ENCODE measurements around the gene BORCS8. TPM values are rescaled to one million over a fixed set of nuclear protein-coding genes. Genes with fewer than 3 reads are reported as not detected.

Gene BORCS8
- total RNA-seq, 4 donors from 2014 or later, result 15.4 to 38.7 (median 18.2) TPM

DNA sequence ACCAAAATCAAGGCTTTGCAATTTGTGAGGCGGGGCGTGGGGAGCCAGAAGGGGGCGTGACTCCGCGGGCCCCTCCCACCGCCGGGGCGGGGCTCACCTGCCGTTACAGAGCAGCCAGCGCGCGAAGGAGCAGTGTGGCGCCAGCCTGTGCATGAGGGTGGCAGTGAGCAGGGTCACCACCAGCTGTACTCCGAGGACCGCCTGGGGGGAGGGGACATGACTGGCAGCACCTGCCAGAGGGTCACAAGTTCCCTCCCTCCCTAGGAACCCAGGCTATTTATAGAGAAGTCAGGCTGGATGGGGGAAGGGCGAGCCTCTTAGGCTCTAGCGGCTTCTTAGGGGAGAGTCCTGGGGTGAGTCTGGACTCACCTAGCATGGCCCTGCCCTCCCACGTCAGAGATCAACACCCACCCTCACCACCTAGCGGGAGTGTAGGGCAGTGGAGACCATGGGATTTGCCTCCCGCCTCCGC is 57.2 kb downstream of the BORCS8 start:
- Histone ChIP-seq H3K4me1 (peaks cover 10 to 16% of the 10 kb centered on the region in 2 donors), H3K36me3 (no peaks in the 10 kb centered on the region), H3K4me3 (replicated peaks in 1 of 3) (no peak overlapping the region), H3K9me3 (no peaks in the 10 kb centered on the region), H3K27ac (no peak overlapping the region), H3K27me3 (no peaks in the 10 kb centered on the region)
- peak; percentile 47 to 52 for DNase-seq
- intact Hi-C loops (cut with DNase I), result no loop called here
- TF ChIP-seq, protein P1, sequence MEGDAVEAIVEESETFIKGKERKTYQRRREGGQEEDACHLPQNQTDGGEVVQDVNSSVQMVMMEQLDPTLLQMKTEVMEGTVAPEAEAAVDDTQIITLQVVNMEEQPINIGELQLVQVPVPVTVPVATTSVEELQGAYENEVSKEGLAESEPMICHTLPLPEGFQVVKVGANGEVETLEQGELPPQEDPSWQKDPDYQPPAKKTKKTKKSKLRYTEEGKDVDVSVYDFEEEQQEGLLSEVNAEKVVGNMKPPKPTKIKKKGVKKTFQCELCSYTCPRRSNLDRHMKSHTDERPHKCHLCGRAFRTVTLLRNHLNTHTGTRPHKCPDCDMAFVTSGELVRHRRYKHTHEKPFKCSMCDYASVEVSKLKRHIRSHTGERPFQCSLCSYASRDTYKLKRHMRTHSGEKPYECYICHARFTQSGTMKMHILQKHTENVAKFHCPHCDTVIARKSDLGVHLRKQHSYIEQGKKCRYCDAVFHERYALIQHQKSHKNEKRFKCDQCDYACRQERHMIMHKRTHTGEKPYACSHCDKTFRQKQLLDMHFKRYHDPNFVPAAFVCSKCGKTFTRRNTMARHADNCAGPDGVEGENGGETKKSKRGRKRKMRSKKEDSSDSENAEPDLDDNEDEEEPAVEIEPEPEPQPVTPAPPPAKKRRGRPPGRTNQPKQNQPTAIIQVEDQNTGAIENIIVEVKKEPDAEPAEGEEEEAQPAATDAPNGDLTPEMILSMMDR (IDR thresholded peaks at IDR 0.05), result no peak
- TF ChIP-seq POLR2A (IDR thresholded peaks at IDR 0.05), result peak in 1 of 2 donors; percentile 25
- WGBS, 2 donors, result 23 to 28% methylated on average over 20 to 21 of the region's 21 CpGs

DNA sequence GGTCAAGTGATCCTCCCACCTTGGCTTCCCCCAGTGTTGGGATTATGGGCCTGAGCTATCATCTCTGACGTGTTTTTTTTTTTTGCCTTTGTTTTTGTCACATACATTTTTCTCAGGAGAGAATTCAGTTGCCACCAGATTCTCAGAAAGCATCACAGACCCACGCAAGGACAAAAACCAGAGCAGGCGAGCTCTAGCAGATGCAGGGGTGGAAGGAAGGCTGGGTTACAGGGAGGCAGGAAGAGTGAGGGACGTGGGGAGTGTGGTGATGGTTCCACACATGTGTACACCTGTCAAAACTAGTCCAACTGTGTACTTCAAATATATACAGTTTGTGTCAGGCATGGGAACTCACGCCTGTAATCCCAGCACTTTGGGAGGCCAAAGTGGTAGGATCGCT is 58.0 kb downstream of the BORCS8 start:
- intact Hi-C loops (cut with DNase I), result no loop called here
- WGBS, 2 donors, result 93 to 96% methylated on average over 6 of the region's 6 CpGs
- Histone ChIP-seq H3K27ac (no peak overlapping the region), H3K4me3 (replicated peaks in 1 of 3) (no peak overlapping the region), H3K27me3 (no peaks in the 10 kb centered on the region), H3K36me3 (no peaks in the 10 kb centered on the region), H3K9me3 (no peaks in the 10 kb centered on the region), H3K4me1 (peaks cover 10 to 16% of the 10 kb centered on the region in 2 donors)
- DNase-seq, result no peak
- no peak for TF ChIP-seq POLR2A (IDR thresholded peaks at IDR 0.05)
- TF ChIP-seq, protein P1 (IDR thresholded peaks at IDR 0.05), result no peak

DNA sequence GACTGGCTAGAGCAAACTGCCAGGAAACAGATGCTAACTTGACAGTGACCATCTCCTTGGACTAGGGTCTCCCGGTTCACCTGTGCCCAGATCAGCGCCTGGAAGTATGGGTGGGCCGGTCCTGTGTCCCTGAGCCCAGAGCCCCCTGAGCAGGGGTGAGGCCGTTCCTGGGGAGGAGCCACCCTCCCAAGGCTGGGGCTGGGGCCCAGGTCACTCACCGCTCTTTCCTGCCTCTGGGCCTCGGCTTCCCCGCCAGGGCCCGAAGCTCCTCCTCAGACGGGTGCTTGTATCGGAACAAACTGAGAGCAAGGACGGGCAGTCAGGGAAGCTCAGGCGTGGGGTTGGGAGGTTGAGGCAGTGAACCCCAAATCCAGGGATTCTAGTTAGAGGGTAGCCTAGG is 59.0 kb downstream of the BORCS8 start:
- 97% methylated on average over 8 to 12 of the region's 12 CpGs for WGBS, 2 donors
- DNase-seq, result no peak
- intact Hi-C loops (cut with DNase I), result no loop called here

DNA sequence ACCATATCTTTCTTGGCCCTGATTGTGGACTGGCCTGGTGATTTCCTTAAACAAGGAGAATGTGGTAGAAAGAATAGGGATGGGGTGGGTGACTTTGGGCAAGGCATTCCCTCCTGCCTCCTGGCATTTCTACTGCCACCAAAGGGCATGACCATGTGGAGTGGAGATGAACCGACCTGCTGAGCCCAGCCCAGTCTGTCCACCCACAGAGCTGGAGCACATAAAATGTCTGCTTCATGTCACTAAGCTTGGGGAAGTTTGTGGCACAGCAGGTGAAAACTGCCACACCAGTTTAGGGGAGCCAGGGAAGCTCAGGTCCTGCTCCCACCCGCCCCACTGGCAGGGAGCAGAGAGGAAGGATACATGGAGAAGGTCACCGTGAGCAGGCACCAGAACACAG is 60.0 kb downstream of the BORCS8 start:
- Histone ChIP-seq H3K9me3 (no peaks in the 10 kb centered on the region), H3K27ac (no peak overlapping the region), H3K4me3 (replicated peaks in 1 of 3) (no peak overlapping the region), H3K36me3 (no peaks in the 10 kb centered on the region), H3K4me1 (peaks cover 0 to 8% of the 10 kb centered on the region in 2 donors), H3K27me3 (no peaks in the 10 kb centered on the region)
- TF ChIP-seq, protein P1 (IDR thresholded peaks at IDR 0.05), result no peak
- no peak for TF ChIP-seq POLR2A (IDR thresholded peaks at IDR 0.05)
- DNase-seq, result no peak
- WGBS, 2 donors, result 94 to 100% methylated on average over 1 to 3 of the region's 3 CpGs
- intact Hi-C loops (cut with DNase I), result no loop called here

More for the DNA sequence above, 59.0 kb downstream of the BORCS8 start:
- no peak overlapping the region for H3K27ac ChIP-seq
- TF ChIP-seq, protein P1 (IDR thresholded peaks at IDR 0.05), result no peak
- no peak overlapping the region for H3K4me3 ChIP-seq (replicated peaks in 1 of 3)
- H3K4me1 ChIP-seq, result peaks cover 9 to 16% of the 10 kb centered on the region in 2 donors
- no peaks in the 10 kb centered on the region for H3K36me3 ChIP-seq
- no peaks in the 10 kb centered on the region for H3K27me3 ChIP-seq
- H3K9me3 ChIP-seq, result no peaks in the 10 kb centered on the region

Small RNA genes lying within 50 kb of the gene (small RNA-seq; reads per million reads assigned to genes)
- gene RNU6-1028P, result not detected

Other genes with a start within 250 kb of the BORCS8 start
- 10 to 100 TPM; 70.3 to 93.5 (median 82.2) TPM for gene SUGP2, start 158.6 kb downstream of the BORCS8 start, total RNA-seq
- 10 to 100 TPM; 33.1 to 60.0 (median 46.1) TPM for gene ARMC6, start 158.5 kb downstream of the BORCS8 start, total RNA-seq
- 10 to 100 TPM; 28.0 to 43.9 (median 33.9) TPM for gene SLC25A42, start 128.2 kb downstream of the BORCS8 start, total RNA-seq
- 10 to 100 TPM; 29.6 to 37.8 (median 33.1) TPM for gene TMEM161A, start 53.7 kb downstream of the BORCS8 start, total RNA-seq
- gene MEF2B, start 21.9 kb downstream of the BORCS8 start, total RNA-seq, result 1 to 10 TPM in 1 of 4 donors, under 1 TPM in 1, not detected in 2; 0.67 to 1.5 TPM
- gene RFXANK, start 106 bp upstream of the BORCS8 start, total RNA-seq, result 10 to 100 TPM; 32.5 to 87.8 (median 57.0) TPM
- 10 to 100 TPM in 1 of 4 donors, 1 to 10 TPM in 3; 6.6 to 16.8 (median 7.6) TPM for gene NR2C2AP, start 11.3 kb upstream of the BORCS8 start, total RNA-seq
- gene NCAN, start 19.8 kb upstream of the BORCS8 start, total RNA-seq, result under 1 TPM in 1 of 4 donors, not detected in 3; 0.44 TPM
- gene TM6SF2, start 81.1 kb upstream of the BORCS8 start, total RNA-seq, result not detected
- gene SUGP1, start 128.4 kb upstream of the BORCS8 start, total RNA-seq, result 10 to 100 TPM; 20.0 to 45.1 (median 37.4) TPM
- 10 to 100 TPM; 45.1 to 71.1 (median 68.7) TPM for gene MAU2, start 128.7 kb upstream of the BORCS8 start, total RNA-seq
- gene GATAD2A, start 213.5 kb upstream of the BORCS8 start, total RNA-seq, result 10 to 100 TPM; 33.2 to 82.4 (median 51.8) TPM

Data from thyroid gland (tissue), 4 donors.